Upper lobe of right lung (tissue), 1 donor: Measurements from ENCODE around the gene FBN1. TPM values are rescaled to one million over a fixed set of nuclear protein-coding genes. Genes with fewer than 3 reads are reported as not detected.

Experiments used
- ATAC-seq: fragments of 200-7000 bp; cut with Tn5 transposase; one replicate; pipeline ENCODE4 v1.9.1; 2020; ENCODE audit warnings: mild to moderate bottlenecking, moderate library complexity
- DNase-seq: peaks from one replicate; pipeline ENCODE4 v3.0.0-alpha.2; 2020
- H3K27ac ChIP-seq: fragments of 200-600 bp; one replicate; pipeline ENCODE4 v1.8.0; 2022
- H3K27me3 ChIP-seq: fragments of 200-600 bp; one replicate; pipeline ENCODE4 v1.8.0; 2022; ENCODE audit warnings: mild to moderate bottlenecking
- H3K36me3 ChIP-seq: fragments of 200-600 bp; one replicate; pipeline ENCODE4 v1.8.0; 2022
- H3K4me1 ChIP-seq: fragments of 200-600 bp; one replicate; pipeline ENCODE4 v1.8.0; 2022
- H3K4me3 ChIP-seq: fragments of 200-600 bp; one replicate; pipeline ENCODE4 v1.8.0; 2022; ENCODE audit warnings: mild to moderate bottlenecking
- H3K9me3 ChIP-seq: fragments of 200-600 bp; one replicate; pipeline ENCODE4 v1.8.0; 2022
- intact Hi-C: fragments of 100-400 bp; cut with DNase I; formaldehyde crosslinking; loops from one replicate; pipeline ENCODE4 v1.11.0; 2022
- total RNA-seq: library from RNA; stranded (reverse); fragmentation: NEBNext Ultra II Directional; extraction: Animal tissue kit (Norgen Biotek cat#: 25700); gene quantifications from one replicate; pipeline ENCODE4 v1.2.1, GENCODE V29; 2021
- TF ChIP-seq, protein P1 (sequence below): fragments of 200-600 bp; IDR thresholded peaks from one replicate; pipeline ENCODE4 v1.8.0; 2022; ENCODE audit warnings: antibody characterized with exemption
- donor health status: DM: no; HTN: yes; CAD: no; lungs with severe emphysema.

Gene FBN1
- total RNA-seq, 1 donor from 2014 or later, result 46.9 TPM

DNA sequence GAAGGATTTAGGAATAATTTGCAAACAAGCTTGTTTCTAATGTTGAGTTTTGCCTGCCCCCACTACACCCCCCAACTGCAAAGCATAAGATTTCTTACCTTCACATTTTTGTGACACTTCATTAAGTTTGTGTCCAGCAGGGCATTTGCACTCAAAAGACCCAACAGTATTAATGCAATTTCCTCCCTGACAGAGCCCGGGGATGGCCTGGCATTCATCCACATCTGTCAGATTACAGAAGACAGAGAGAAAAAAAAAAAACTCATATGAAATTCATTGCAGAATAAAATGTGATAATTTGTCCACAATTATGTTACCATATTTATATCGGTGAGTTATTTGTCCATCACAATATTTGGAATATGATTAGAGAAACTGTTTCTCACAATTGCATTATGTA lies 111.5 kb downstream of the FBN1 start:
- no peak for ATAC-seq
- Histone ChIP-seq H3K4me1 (peaks cover 10% of the 10 kb centered on the region), H3K4me3 (no peak overlapping the region), H3K27me3 (no peaks in the 10 kb centered on the region), H3K27ac (no peak overlapping the region), H3K9me3 (no peaks in the 10 kb centered on the region), H3K36me3 (no peaks in the 10 kb centered on the region)
- TF ChIP-seq, protein P1, sequence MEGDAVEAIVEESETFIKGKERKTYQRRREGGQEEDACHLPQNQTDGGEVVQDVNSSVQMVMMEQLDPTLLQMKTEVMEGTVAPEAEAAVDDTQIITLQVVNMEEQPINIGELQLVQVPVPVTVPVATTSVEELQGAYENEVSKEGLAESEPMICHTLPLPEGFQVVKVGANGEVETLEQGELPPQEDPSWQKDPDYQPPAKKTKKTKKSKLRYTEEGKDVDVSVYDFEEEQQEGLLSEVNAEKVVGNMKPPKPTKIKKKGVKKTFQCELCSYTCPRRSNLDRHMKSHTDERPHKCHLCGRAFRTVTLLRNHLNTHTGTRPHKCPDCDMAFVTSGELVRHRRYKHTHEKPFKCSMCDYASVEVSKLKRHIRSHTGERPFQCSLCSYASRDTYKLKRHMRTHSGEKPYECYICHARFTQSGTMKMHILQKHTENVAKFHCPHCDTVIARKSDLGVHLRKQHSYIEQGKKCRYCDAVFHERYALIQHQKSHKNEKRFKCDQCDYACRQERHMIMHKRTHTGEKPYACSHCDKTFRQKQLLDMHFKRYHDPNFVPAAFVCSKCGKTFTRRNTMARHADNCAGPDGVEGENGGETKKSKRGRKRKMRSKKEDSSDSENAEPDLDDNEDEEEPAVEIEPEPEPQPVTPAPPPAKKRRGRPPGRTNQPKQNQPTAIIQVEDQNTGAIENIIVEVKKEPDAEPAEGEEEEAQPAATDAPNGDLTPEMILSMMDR, result no peak
- DNase-seq, result no peak
- intact Hi-C loops, result no loop called here

DNA sequence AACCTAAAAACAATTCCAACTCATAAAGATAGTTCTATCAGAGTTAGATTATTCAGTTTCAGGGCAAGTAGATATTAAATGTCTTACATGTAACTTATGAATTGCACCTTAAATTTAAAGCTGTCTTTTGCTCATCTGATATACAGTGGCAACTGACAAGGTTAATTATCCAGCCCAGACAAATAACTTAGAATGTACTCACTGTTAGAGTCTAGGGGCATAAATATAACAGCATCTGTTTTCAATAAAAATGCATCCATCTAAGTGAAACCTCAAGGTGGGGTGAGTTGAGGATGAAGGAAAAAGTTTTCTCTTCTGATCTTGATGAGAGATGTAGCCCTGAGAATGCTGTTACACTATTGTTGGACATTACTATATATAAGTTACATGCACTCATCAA lies 112.6 kb downstream of the FBN1 start:
- Histone ChIP-seq H3K4me1 (peaks cover 7% of the 10 kb centered on the region), H3K36me3 (no peaks in the 10 kb centered on the region), H3K9me3 (no peaks in the 10 kb centered on the region), H3K4me3 (no peak overlapping the region), H3K27ac (no peak overlapping the region), H3K27me3 (no peaks in the 10 kb centered on the region)
- TF ChIP-seq, protein P1, result no peak
- DNase-seq, result no peak
- intact Hi-C loops, result no loop called here
- no peak for ATAC-seq

DNA sequence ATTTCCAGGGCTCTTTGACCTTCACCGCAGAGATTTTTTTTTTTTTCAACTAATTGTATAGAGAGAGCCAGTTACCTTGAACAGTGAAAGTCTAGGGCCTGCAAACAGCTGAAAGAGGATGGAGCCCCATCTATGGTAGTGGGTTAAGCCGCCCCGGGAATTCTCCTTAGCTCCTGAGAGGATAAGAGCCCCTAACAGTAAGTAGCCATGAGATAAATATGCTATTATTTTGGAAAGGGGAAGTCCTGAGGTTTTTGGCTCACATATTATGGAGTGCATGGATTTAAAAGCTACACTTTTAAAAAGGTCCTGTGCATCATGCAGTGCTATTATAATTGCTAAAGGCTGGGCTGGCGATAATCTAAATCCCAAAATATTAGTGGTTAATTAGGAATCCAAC lies 115.0 kb downstream of the FBN1 start:
- H3K4me1 ChIP-seq, result no peaks in the 10 kb centered on the region
- TF ChIP-seq, protein P1, result no peak
- H3K27me3 ChIP-seq, result no peaks in the 10 kb centered on the region
- DNase-seq (no peak), ATAC-seq (no peak)
- H3K9me3 ChIP-seq, result no peaks in the 10 kb centered on the region
- H3K27ac ChIP-seq, result no peak overlapping the region
- H3K36me3 ChIP-seq, result no peaks in the 10 kb centered on the region
- H3K4me3 ChIP-seq, result no peak overlapping the region
- intact Hi-C loops, result no loop called here

DNA sequence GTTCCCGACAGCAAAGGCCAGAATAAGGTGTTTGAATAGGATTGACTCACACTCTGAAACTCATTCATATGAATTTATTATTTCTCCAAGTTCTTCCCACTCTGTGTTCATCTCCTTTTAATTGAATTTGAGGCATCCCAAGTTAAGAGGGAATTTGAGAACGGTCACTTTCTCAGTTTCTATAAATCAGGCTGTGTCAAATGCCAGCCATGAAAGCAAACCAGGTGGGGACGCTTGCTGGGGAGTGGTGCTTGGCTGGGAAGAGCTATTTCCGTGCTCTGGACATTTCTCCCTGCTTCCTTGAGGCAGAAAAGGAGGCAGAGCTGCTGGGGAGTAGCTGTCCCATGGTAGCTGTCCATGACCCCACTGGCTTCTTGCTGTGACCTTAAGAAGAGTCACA lies 116.6 kb downstream of the FBN1 start:
- no peak overlapping the region for H3K27ac ChIP-seq
- H3K4me3 ChIP-seq, result no peak overlapping the region
- no peaks in the 10 kb centered on the region for H3K27me3 ChIP-seq
- no peaks in the 10 kb centered on the region for H3K9me3 ChIP-seq
- no peak for ATAC-seq
- H3K4me1 ChIP-seq, result no peaks in the 10 kb centered on the region
- no peaks in the 10 kb centered on the region for H3K36me3 ChIP-seq
- intact Hi-C loops, result no loop called here
- no peak for DNase-seq
- TF ChIP-seq, protein P1, result no peak

DNA sequence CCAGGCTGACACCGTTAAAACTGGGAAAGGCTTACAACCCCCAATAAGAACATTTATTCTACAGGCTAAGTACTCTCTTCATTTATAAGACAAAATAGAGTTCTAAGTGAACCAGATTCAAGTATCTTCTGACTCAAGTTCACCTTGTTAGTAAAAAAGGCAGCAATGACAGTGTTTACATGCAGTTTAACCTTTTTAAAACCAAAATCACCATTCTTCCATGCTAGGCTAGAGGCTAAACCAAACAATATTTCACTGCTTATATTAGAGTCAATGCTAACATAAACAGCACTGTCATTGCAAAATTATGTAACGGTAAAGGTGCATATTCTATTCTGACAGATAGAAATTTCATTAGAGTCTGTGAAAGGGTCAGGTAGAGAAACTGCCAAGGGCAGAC lies 118.0 kb downstream of the FBN1 start:
- ATAC-seq (no peak), DNase-seq (no peak)
- Histone ChIP-seq H3K9me3 (no peaks in the 10 kb centered on the region), H3K4me1 (no peaks in the 10 kb centered on the region), H3K27me3 (no peaks in the 10 kb centered on the region), H3K36me3 (no peaks in the 10 kb centered on the region), H3K27ac (no peak overlapping the region), H3K4me3 (no peak overlapping the region)
- TF ChIP-seq, protein P1, result no peak
- intact Hi-C loops, result no loop called here

DNA sequence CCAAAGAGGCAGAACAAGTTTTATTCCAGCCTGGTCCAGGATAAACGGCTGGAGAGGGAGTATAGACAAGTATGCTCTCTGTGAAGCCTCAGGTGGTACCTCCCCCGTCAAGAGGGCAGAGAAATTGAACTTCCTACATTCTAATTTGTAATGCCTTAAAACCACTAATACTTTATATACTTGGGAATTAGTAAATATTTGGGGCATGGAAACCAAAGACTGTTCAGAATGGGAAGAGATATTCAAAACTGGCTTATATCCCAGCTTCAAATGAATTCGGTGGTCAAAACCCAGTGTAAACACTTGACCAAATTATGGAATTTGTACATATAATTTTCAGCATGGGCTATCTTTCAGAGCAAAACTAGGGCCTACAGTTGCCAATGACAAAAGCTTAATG lies 122.6 kb downstream of the FBN1 start:
- Histone ChIP-seq H3K4me3 (no peak overlapping the region), H3K4me1 (no peaks in the 10 kb centered on the region), H3K27me3 (no peaks in the 10 kb centered on the region), H3K27ac (no peak overlapping the region), H3K36me3 (no peaks in the 10 kb centered on the region), H3K9me3 (no peaks in the 10 kb centered on the region)
- TF ChIP-seq, protein P1, result no peak
- no peak for DNase-seq
- no peak for ATAC-seq
- intact Hi-C loops, result no loop called here
